Measurements from ENCODE around the gene CISD3. TPM values are rescaled to one million over a fixed set of nuclear protein-coding genes. Genes with fewer than 3 reads are reported as not detected.

Gene CISD3
- total and polyA plus RNA-seq, 2 experiments from 2014 or later, result 7.2 to 44.6 TPM

DNA sequence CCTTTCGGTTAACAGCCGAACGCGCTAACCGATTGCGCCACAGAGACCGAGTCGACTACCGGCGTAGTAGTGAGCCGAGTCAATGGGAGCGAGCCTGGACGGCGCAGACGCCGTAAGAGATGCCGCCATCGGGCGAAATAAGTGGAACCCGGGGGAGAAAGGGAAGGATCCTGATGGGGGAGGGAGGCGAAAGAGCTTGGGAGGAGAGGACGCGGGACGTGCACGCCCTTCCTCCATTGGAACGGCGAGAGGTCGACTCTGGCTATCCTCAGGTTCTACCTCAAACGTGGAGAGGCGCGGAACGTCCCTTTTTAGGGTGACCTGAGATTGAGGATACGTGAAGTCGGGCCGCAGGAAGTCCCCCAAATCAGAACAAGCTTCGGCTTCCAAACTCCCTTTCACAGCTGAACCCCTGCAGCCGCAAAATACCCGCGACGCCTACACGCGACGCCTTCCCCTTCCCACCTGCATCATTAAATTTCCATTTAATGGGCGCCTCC lies 21.7 kb downstream of the CISD3 start:
- peak overlapping the region; percentile 70 for H3K27ac ChIP-seq
- H3K79me2 ChIP-seq (ENCODE audit: insufficient read depth), result peaks cover 51% of the 10 kb centered on the region
- no peak for TF ChIP-seq EZH2phosphoT487 (IDR thresholded peaks at IDR 0.05; ENCODE audit: insufficient read depth, low read depth)
- TF ChIP-seq EZH2 (IDR thresholded peaks at IDR 0.05; ENCODE audit: insufficient read depth, poor library complexity, severe bottlenecking), result no peak
- peak overlapping the region; percentile 88 for H3K9ac ChIP-seq
- no peaks in the 10 kb centered on the region for H3K9me3 ChIP-seq (ENCODE audit: low read depth)
- no peaks in the 10 kb centered on the region for H4K20me1 ChIP-seq (ENCODE audit: insufficient read depth)
- H3F3A ChIP-seq (ENCODE audit: insufficient read depth), result peaks cover 4% of the 10 kb centered on the region; the same call in 1 of the 2 replicates
- peak overlapping the region; percentile 88 for H2AFZ ChIP-seq
- WGBS, 2 experiments (ENCODE audit: low coverage in 1 of 2, low lambda C conversion rate in 2 of 2, missing lambda C conversion rate in 2 of 2), result 0 to 1% methylated on average over 44 of the region's 44 CpGs
- peak overlapping the region; percentile 76 for H3K4me3 ChIP-seq
- in situ Hi-C loops (cut with MboI), result no loop called here
- H3K27me3 ChIP-seq (replicated peaks; ENCODE audit: insufficient read depth), result no peaks in the 10 kb centered on the region
- H3K4me2 ChIP-seq (ENCODE audit: unreplicated experiment), result peak overlapping the region; percentile 96
- peak; percentile 92 for DNase-seq
- peaks cover 15% of the 10 kb centered on the region for H3K36me3 ChIP-seq (ENCODE audit: low read depth)
- peaks cover 12% of the 10 kb centered on the region for H3K4me1 ChIP-seq (ENCODE audit: insufficient read depth)
- H3K9me2 ChIP-seq (ENCODE audit: insufficient read depth), result no peaks in the 10 kb centered on the region

DNA sequence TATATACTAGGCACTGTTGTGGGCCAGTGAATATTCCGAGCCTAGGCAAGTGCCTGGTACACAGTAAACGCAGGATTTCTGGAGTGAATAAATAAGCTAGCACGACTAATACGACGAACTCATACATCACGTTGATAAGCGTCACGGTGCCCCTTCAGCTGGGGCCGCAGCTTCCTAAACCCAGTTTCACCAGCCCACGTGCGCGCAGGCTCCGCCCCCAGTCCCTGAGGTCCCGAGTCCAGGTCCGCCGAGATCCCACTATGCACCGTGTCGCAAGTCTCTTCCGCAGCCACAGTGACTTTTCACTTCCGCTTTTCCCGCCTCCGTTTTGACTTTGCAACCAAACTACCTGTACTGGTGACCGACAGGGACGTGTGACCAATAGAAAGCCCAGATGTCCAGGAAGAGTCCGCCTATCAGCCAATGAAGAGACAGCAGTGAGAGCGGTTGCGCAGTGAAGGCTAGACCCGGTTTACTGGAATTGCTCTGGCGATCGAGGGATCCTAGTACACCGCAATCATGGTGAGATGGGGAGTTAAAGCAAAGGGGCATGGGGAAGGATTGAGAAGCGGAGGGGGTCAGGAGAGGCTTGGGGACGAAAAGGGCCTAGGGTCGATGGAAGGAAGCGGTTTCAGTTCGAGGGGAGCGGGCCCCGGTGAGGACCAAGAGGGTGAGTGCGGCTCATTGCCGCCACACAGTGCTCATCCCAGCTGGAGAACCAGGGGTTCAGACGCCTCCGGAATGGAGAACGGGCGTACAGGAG lies 22.3 kb downstream of the CISD3 start, which contains the start of gene PSMB3:
PSMB3 (plus strand) TSS at position 434 of the 763 bp plus-strand sequence; CDS start at position 520, 86 bp downstream.
- peak within 1 kb of the TSS; percentile 88 for H2AFZ ChIP-seq
- H3K36me3 ChIP-seq (ENCODE audit: low read depth), result peaks cover 21% of the 10 kb centered on the region
- 0 to 1% methylated on average over 39 to 44 of the region's 44 CpGs for WGBS, 2 experiments (ENCODE audit: low coverage in 1 of 2, low lambda C conversion rate in 2 of 2, missing lambda C conversion rate in 2 of 2)
- DNase-seq, result peak; percentile 99
- H4K20me1 ChIP-seq (ENCODE audit: insufficient read depth), result no peaks in the 10 kb centered on the region
- in situ Hi-C loops (cut with MboI), result no loop called here
- H3K4me2 ChIP-seq (ENCODE audit: unreplicated experiment), result peak within 1 kb of the TSS; percentile 96
- H3K4me3 ChIP-seq, result peak within 1 kb of the TSS; percentile 76
- TF ChIP-seq EZH2phosphoT487 (IDR thresholded peaks at IDR 0.05; ENCODE audit: insufficient read depth, low read depth) (no peak), EZH2 (IDR thresholded peaks at IDR 0.05; ENCODE audit: insufficient read depth, poor library complexity, severe bottlenecking) (no peak)
- peak within 1 kb of the TSS; percentile 88 for H3K9ac ChIP-seq
- H3K9me3 ChIP-seq (ENCODE audit: low read depth), result no peaks in the 10 kb centered on the region
- H3K27ac ChIP-seq, result peak within 1 kb of the TSS; percentile 70
- peaks cover 51% of the 10 kb centered on the region for H3K79me2 ChIP-seq (ENCODE audit: insufficient read depth)
- peaks cover 12% of the 10 kb centered on the region for H3K4me1 ChIP-seq (ENCODE audit: insufficient read depth)
- no peaks in the 10 kb centered on the region for H3K27me3 ChIP-seq (replicated peaks; ENCODE audit: insufficient read depth)
- H3F3A ChIP-seq (ENCODE audit: insufficient read depth), result peaks cover 4% of the 10 kb centered on the region; the same call in 1 of the 2 replicates
- H3K9me2 ChIP-seq (ENCODE audit: insufficient read depth), result no peaks in the 10 kb centered on the region

DNA sequence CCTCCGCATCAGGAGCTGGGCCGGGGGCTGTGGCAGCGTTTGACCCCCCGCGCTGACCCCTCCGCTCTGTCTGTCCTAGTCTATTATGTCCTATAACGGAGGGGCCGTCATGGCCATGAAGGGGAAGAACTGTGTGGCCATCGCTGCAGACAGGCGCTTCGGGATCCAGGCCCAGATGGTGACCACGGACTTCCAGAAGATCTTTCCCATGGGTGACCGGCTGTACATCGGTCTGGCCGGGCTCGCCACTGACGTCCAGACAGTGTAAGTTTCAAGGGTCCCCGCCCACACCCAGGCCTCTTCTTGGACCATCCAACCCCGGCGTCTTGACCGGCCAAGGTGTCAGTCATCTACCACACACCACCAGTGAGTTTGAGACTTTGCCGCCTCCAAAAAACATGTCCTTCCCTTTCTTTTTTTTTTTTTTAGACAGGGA lies 22.9 kb downstream of the CISD3 start:
- Histone ChIP-seq H2AFZ (peak overlapping the region; percentile 88), H3K4me3 (peak overlapping the region; percentile 76), H3K36me3 (ENCODE audit: low read depth) (peaks cover 21% of the 10 kb centered on the region), H3K9ac (peak overlapping the region; percentile 88), H3K27ac (peak overlapping the region; percentile 70), H3F3A (ENCODE audit: insufficient read depth) (peaks cover 4% of the 10 kb centered on the region; the same call in 1 of the 2 replicates), H3K9me3 (ENCODE audit: low read depth) (no peaks in the 10 kb centered on the region), H3K9me2 (ENCODE audit: insufficient read depth) (no peaks in the 10 kb centered on the region), H3K79me2 (ENCODE audit: insufficient read depth) (peaks cover 52% of the 10 kb centered on the region), H4K20me1 (ENCODE audit: insufficient read depth) (no peaks in the 10 kb centered on the region), H3K27me3 (replicated peaks; ENCODE audit: insufficient read depth) (no peaks in the 10 kb centered on the region), H3K4me2 (ENCODE audit: unreplicated experiment) (peak overlapping the region; percentile 84), H3K4me1 (ENCODE audit: insufficient read depth) (peaks cover 12% of the 10 kb centered on the region)
- in situ Hi-C loops (cut with MboI), result no loop called here
- TF ChIP-seq EZH2 (IDR thresholded peaks at IDR 0.05; ENCODE audit: insufficient read depth, poor library complexity, severe bottlenecking) (no peak), EZH2phosphoT487 (IDR thresholded peaks at IDR 0.05; ENCODE audit: insufficient read depth, low read depth) (no peak)
- DNase-seq, result peak; percentile 41
- 1 to 2% methylated on average over 22 of the region's 22 CpGs for WGBS, 2 experiments (ENCODE audit: low coverage in 1 of 2, low lambda C conversion rate in 2 of 2, missing lambda C conversion rate in 2 of 2)

DNA sequence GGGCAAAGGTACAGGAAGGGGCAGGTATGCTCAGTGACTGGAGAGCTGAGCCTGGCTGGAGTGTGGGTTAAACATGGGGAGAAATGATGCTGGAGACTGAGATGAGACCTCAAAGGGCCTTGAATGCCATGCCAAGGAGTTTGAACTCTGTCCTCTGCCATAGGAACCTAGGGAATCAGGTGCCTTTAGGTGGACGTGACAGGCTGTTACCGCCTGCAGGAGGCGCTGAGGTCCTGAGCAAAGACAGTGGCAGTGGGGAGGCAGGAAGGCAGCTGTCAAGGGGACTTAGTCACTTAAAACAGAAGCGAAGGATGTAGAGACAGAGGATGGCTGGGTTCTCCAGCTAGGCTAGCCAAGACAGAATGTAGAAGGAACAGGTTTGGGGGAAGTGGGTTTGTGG lies 31.5 kb downstream of the CISD3 start:
- Histone ChIP-seq H3K36me3 (ENCODE audit: low read depth) (peaks cover 39% of the 10 kb centered on the region), H3K4me3 (no peak overlapping the region), H3K9me3 (ENCODE audit: low read depth) (no peaks in the 10 kb centered on the region), H3K79me2 (ENCODE audit: insufficient read depth) (peaks cover 25% of the 10 kb centered on the region), H3K27ac (no peak overlapping the region), H3K9me2 (ENCODE audit: insufficient read depth) (no peaks in the 10 kb centered on the region), H3K27me3 (replicated peaks; ENCODE audit: insufficient read depth) (no peaks in the 10 kb centered on the region), H4K20me1 (ENCODE audit: insufficient read depth) (no peaks in the 10 kb centered on the region), H3F3A (ENCODE audit: insufficient read depth) (peaks cover 28% of the 10 kb centered on the region), H3K4me2 (ENCODE audit: unreplicated experiment) (no peak overlapping the region), H2AFZ (no peak overlapping the region), H3K9ac (no peak overlapping the region), H3K4me1 (ENCODE audit: insufficient read depth) (no peaks in the 10 kb centered on the region)
- WGBS, 2 experiments (ENCODE audit: low coverage in 1 of 2, low lambda C conversion rate in 2 of 2, missing lambda C conversion rate in 2 of 2), result 89 to 97% methylated on average over 4 of the region's 4 CpGs
- DNase-seq, result peak; percentile 48
- in situ Hi-C loops (cut with MboI), result no loop called here
- TF ChIP-seq EZH2phosphoT487 (IDR thresholded peaks at IDR 0.05; ENCODE audit: insufficient read depth, low read depth) (no peak), EZH2 (IDR thresholded peaks at IDR 0.05; ENCODE audit: insufficient read depth, poor library complexity, severe bottlenecking) (no peak)

Measured in GM23248 (cell line).